Esophagus squamous epithelium (tissue), 4 donors: ENCODE data around the gene SPDYE6.

Experiments
- POLR2A ChIP-seq, 4 donors: fragments of 450-650 bp; IDR thresholded peaks; one replicate each; pipeline ENCODE4 v1.6.1; 2017; ENCODE audit warnings: antibody characterized with exemption in 4 of 4, mild to moderate bottlenecking in 4 of 4, moderate library complexity in 3 of 4
- TF ChIP-seq, protein P1 (sequence below), 6 experiments: fragments of 450-650 bp in 4 of 6; fragments of 200-600 bp in 2 of 6; sonication (generic) in 2 of 6; IDR thresholded peaks; one replicate each; pipeline ENCODE4 v1.5.1; 2016 to 2019; ENCODE audit warnings: antibody characterized with exemption in 6 of 6, mild to moderate bottlenecking in 4 of 6, moderate library complexity in 4 of 6

DNA sequence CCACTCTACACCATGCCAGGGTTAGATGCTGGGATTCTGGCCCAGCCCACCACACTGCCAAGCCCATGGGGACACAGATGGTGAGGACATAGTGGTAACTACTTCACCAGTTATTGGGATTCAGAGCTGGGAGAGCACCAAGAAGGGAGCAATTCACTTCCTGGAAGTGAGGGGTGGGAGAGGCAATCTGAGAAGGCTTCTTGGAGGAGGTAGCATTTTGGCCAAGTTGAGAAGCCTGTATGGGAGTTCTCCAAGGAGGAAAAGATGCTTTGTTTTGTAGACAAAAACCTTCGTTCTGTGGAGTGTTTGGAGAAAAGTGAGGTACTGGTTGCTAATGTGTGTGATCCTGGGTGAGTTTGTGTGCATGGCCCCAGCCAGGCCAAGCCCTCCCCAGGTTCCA, 36.1 kb upstream of the SPDYE6 start:
- no peak for TF ChIP-seq POLR2A (IDR thresholded peaks at IDR 0.05)
- TF ChIP-seq, protein P1, sequence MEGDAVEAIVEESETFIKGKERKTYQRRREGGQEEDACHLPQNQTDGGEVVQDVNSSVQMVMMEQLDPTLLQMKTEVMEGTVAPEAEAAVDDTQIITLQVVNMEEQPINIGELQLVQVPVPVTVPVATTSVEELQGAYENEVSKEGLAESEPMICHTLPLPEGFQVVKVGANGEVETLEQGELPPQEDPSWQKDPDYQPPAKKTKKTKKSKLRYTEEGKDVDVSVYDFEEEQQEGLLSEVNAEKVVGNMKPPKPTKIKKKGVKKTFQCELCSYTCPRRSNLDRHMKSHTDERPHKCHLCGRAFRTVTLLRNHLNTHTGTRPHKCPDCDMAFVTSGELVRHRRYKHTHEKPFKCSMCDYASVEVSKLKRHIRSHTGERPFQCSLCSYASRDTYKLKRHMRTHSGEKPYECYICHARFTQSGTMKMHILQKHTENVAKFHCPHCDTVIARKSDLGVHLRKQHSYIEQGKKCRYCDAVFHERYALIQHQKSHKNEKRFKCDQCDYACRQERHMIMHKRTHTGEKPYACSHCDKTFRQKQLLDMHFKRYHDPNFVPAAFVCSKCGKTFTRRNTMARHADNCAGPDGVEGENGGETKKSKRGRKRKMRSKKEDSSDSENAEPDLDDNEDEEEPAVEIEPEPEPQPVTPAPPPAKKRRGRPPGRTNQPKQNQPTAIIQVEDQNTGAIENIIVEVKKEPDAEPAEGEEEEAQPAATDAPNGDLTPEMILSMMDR (IDR thresholded peaks at IDR 0.05), result no peak
